Neural progenitor cell (in vitro differentiated cells): ENCODE results near the gene FES.
"Not testable (repeated sequence)": the region's sequence is repeated elsewhere in the genome, so short reads cannot be mapped to it uniquely, and the experiment has no call there.

Source experiments
- EZH2 ChIP-seq: fragments of 200-600 bp; sonication (generic); IDR thresholded peaks from 2 replicates; pipeline ENCODE4 v1.6.1; 2017; ENCODE audit warnings: antibody characterized with exemption, mild to moderate bottlenecking, moderate library complexity
- TF ChIP-seq, protein P1 (sequence below): fragments of 200-600 bp; sonication (generic); IDR thresholded peaks from 2 replicates; pipeline ENCODE4 v1.5.1; 2017; ENCODE audit warnings: antibody characterized with exemption, mild to moderate bottlenecking

DNA sequence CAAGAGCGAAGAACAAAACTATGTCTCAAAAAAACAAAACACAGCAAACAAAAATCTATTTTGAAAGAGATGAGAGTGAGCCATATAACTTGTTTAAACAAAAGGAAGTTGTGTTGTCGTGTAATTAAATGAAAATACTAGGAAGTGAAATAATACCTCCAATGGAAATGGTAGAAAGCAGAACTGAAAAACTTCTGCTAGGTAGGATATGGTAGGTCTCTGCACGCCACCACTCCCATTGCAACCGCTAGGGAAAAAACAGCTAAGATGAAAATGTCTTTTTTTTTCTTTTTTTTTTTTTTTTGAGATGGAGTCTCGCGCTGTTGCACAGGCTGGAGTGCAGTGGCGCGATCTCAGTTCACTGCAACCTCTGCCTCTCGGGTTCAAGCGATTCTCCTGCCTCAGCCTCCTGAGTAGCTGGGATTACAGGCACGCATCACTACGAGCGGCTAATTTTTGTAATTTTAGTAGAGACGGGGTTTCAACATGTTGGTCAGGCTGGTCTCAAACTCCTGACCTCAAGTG, 12.9 kb downstream of the FES start:
- TF ChIP-seq, protein P1, sequence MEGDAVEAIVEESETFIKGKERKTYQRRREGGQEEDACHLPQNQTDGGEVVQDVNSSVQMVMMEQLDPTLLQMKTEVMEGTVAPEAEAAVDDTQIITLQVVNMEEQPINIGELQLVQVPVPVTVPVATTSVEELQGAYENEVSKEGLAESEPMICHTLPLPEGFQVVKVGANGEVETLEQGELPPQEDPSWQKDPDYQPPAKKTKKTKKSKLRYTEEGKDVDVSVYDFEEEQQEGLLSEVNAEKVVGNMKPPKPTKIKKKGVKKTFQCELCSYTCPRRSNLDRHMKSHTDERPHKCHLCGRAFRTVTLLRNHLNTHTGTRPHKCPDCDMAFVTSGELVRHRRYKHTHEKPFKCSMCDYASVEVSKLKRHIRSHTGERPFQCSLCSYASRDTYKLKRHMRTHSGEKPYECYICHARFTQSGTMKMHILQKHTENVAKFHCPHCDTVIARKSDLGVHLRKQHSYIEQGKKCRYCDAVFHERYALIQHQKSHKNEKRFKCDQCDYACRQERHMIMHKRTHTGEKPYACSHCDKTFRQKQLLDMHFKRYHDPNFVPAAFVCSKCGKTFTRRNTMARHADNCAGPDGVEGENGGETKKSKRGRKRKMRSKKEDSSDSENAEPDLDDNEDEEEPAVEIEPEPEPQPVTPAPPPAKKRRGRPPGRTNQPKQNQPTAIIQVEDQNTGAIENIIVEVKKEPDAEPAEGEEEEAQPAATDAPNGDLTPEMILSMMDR, result not testable (repeated sequence)
- TF ChIP-seq EZH2, result not testable (repeated sequence)
